MM.1S (cell line): ENCODE results near the gene CASR.

Experiments
- DNase-seq: peaks from one replicate; pipeline ENCODE4 v3.0.0-alpha.2; 2015
- H2AFZ ChIP-seq: fragments of 300-600 bp; sonication (generic); 2 replicates; pipeline ENCODE4 v1.6.0; 2016; ENCODE audit warnings: antibody characterized with exemption, low read length
- H3F3A ChIP-seq: fragments of 300-600 bp; sonication (generic); 2 replicates; pipeline ENCODE4 v1.6.1; 2016; ENCODE audit warnings: mild to moderate bottlenecking, antibody characterized with exemption, low read length, moderate library complexity, mixed read lengths; ENCODE audit not compliant: insufficient read depth
- H3K27ac ChIP-seq: fragments of 300-600 bp; sonication (generic); 2 replicates; pipeline ENCODE4 v1.5.1; 2016; ENCODE audit warnings: mild to moderate bottlenecking, low read length
- H3K27me3 ChIP-seq: fragments of 300-600 bp; sonication (generic); replicated peaks from 2 replicates; pipeline ENCODE4 v1.6.0; 2016; ENCODE audit warnings: low read length; ENCODE audit not compliant: insufficient read depth
- H3K36me3 ChIP-seq: fragments of 300-600 bp; sonication (generic); replicated peaks from 2 replicates; pipeline ENCODE4 v1.6.1; 2016; ENCODE audit warnings: mild to moderate bottlenecking, low read length, mixed read lengths; ENCODE audit not compliant: insufficient read depth
- H3K4me1 ChIP-seq: fragments of 300-600 bp; sonication (generic); 2 replicates; pipeline ENCODE4 v1.6.1; 2016; ENCODE audit warnings: low read length, mixed read lengths
- H3K4me2 ChIP-seq: fragments of 300-600 bp; sonication (generic); 2 replicates; pipeline ENCODE4 v1.6.0; 2016; ENCODE audit warnings: low read depth, low read length
- H3K4me3 ChIP-seq: fragments of 300-600 bp; sonication (generic); 2 replicates; pipeline ENCODE4 v1.5.1; 2016; ENCODE audit warnings: low read length, mixed read lengths
- H3K79me2 ChIP-seq: fragments of 300-600 bp; sonication (generic); 2 replicates; pipeline ENCODE4 v1.6.1; 2016; ENCODE audit warnings: mixed run types, low read length, mixed read lengths
- H3K9ac ChIP-seq: fragments of 300-600 bp; sonication (generic); 2 replicates; pipeline ENCODE4 v1.6.1; 2016; ENCODE audit warnings: low read length, mixed read lengths
- H3K9me2 ChIP-seq: fragments of 300-600 bp; sonication (generic); replicated peaks from 2 replicates; pipeline ENCODE4 v1.6.1; 2016; ENCODE audit warnings: mild to moderate bottlenecking, low read length, mixed read lengths; ENCODE audit not compliant: insufficient read depth
- H3K9me3 ChIP-seq: fragments of 300-600 bp; sonication (generic); replicated peaks from 2 replicates; pipeline ENCODE4 v1.6.1; 2016; ENCODE audit warnings: mild to moderate bottlenecking, low read length, mixed read lengths; ENCODE audit not compliant: insufficient read depth
- H4K20me1 ChIP-seq: fragments of 300-600 bp; sonication (generic); 2 replicates; pipeline ENCODE4 v1.6.1; 2016; ENCODE audit warnings: mild to moderate bottlenecking, low read length, moderate library complexity, mixed read lengths; ENCODE audit not compliant: insufficient read depth
- CTCF ChIP-seq: fragments of 300-600 bp; sonication (generic); IDR thresholded peaks from 2 replicates; pipeline ENCODE4 v1.5.1; 2016; ENCODE audit warnings: antibody characterized with exemption, low read length, mixed read lengths
- EZH2 ChIP-seq: fragments of 300-600 bp; sonication (generic); optimal IDR thresholded peaks from 2 replicates; pipeline ENCODE3; 2017; ENCODE audit warnings: low read depth, mild to moderate bottlenecking, antibody characterized with exemption, low read length, mixed read lengths
- EZH2phosphoT487 ChIP-seq: fragments of 300-600 bp; sonication (generic); IDR thresholded peaks from 2 replicates; pipeline ENCODE4 v1.6.1; 2018; ENCODE audit warnings: antibody characterized with exemption, low read length

Gene CASR

GRCh38 chr3:122247087-122247824 is 63.8 kb downstream of the CASR start:
- TF ChIP-seq EZH2phosphoT487 (no peak), EZH2 (no peak), CTCF (no peak)
- no peak overlapping the region for H3K9ac ChIP-seq
- H3F3A ChIP-seq = no peaks in the 10 kb centered on the region
- H2AFZ ChIP-seq = no peak overlapping the region
- no peak overlapping the region for H3K4me3 ChIP-seq
- H3K79me2 ChIP-seq = no peaks in the 10 kb centered on the region
- no peaks in the 10 kb centered on the region for H3K27me3 ChIP-seq
- no peaks in the 10 kb centered on the region for H3K9me2 ChIP-seq
- H3K9me3 ChIP-seq = no peaks in the 10 kb centered on the region
- no peak for DNase-seq
- H4K20me1 ChIP-seq = no peaks in the 10 kb centered on the region
- no peak overlapping the region for H3K4me2 ChIP-seq
- H3K4me1 ChIP-seq = no peaks in the 10 kb centered on the region
- no peaks in the 10 kb centered on the region for H3K36me3 ChIP-seq
- H3K27ac ChIP-seq = no peak overlapping the region

DNA sequence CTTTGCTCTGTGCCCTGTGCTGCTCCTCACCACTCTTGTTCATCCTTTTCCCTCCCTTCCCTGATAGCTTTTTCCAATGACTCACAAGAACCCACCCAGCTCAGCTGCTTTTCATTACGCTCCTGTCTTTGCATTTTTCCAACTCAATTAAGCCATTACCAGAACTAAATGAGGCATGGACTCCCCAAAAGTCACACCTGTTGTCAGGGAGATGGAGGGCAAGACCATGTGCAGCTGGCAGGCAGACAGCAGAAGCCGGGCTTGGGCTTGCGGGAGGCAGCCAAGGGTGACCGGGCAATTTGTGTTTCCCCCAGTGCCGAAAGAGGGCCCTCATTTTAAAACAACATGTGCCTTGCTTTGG is 64.3 kb downstream of the CASR start:
- no peaks in the 10 kb centered on the region for H3K79me2 ChIP-seq
- no peaks in the 10 kb centered on the region for H3K4me1 ChIP-seq
- H3K9me2 ChIP-seq = no peaks in the 10 kb centered on the region
- DNase-seq = no peak
- no peak overlapping the region for H3K4me2 ChIP-seq
- H2AFZ ChIP-seq = no peak overlapping the region
- no peaks in the 10 kb centered on the region for H3K9me3 ChIP-seq
- no peaks in the 10 kb centered on the region for H3K36me3 ChIP-seq
- no peaks in the 10 kb centered on the region for H4K20me1 ChIP-seq
- H3F3A ChIP-seq = no peaks in the 10 kb centered on the region
- TF ChIP-seq CTCF (no peak), EZH2 (no peak), EZH2phosphoT487 (no peak)
- H3K4me3 ChIP-seq = no peak overlapping the region
- no peak overlapping the region for H3K27ac ChIP-seq
- no peak overlapping the region for H3K9ac ChIP-seq
- no peaks in the 10 kb centered on the region for H3K27me3 ChIP-seq

- Histone ChIP-seq H3K36me3 (no peaks in the 10 kb centered on the region), H3K4me2 (no peak overlapping the region), H3K9me2 (no peaks in the 10 kb centered on the region), H3K27ac (no peak overlapping the region), H3F3A (peaks cover 3% of the 10 kb centered on the region; the same call in 1 of the 2 replicates), H3K4me1 (peaks cover 10% of the 10 kb centered on the region), H2AFZ (no peak overlapping the region), H3K27me3 (no peaks in the 10 kb centered on the region), H3K9me3 (no peaks in the 10 kb centered on the region), H3K79me2 (no peaks in the 10 kb centered on the region), H3K9ac (no peak overlapping the region), H3K4me3 (no peak overlapping the region), H4K20me1 (no peaks in the 10 kb centered on the region)
- DNase-seq = no peak
- no peak for TF ChIP-seq EZH2phosphoT487
- TF ChIP-seq EZH2 = no peak
- TF ChIP-seq CTCF = no peak
Observed at GRCh38 chr3:122251428-122251827, 68.0 kb downstream of the CASR start.
